ENCODE measurements around the gene SEC31A. TPM values are rescaled to one million over a fixed set of nuclear protein-coding genes. Genes with fewer than 3 reads are reported as not detected.

SEC31A gene
- total and polyA plus RNA-seq, 2 experiments from 2014 or later, result 91.0 to 98.8 TPM

DNA sequence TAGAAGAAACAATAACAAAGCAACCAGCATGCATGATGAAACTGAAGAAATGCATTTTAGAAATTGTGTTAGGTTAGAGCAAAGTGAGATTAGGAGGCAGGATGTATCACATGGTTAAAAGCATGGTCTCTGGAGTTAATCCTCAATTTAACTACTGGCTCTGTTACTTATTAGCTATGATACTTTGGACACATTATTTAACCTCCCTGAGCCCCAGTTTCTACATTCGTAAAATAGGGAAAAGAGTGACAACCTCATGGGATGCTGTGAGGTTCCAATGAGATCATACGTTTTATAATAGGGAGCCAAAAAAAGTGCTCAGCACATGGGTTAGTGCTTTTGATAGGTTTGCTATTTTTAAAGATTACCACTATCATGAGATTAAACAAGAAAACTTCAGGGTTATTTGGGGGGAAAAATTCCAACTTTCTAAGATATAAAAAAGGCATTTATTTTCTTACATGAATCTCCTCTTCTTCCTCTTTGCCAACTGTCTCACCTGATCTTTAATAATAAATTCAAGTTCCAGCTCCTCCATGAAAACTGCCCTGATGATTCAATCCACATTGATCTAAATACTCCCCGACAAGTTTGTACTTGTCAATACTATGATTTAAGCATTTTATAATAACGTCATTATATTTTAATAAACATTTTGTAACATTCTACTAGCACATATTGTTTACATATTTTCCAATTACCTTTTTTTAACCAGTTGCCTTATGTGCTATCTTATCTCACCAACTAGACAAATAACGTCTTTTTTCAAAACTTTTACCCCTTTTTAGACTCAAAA lies 4.6 kb downstream of the SEC31A start:
- no peaks in the 10 kb centered on the region for H3K9me2 ChIP-seq (ENCODE audit: insufficient read depth)
- H3K27ac ChIP-seq (ENCODE audit: low read depth), result no peak overlapping the region
- H3K4me2 ChIP-seq, result no peak overlapping the region
- no peak overlapping the region for H3K4me3 Mint-ChIP-seq
- H3K27ac Mint-ChIP-seq, result no peak overlapping the region
- peaks cover 4% of the 10 kb centered on the region; the same call in 2 of the 3 replicates for H3K4me1 Mint-ChIP-seq
- H3K4me1 ChIP-seq (ENCODE audit: insufficient read depth), result peaks cover 12% of the 10 kb centered on the region
- no peaks in the 10 kb centered on the region for H3K36me3 ChIP-seq (ENCODE audit: insufficient read depth)
- peaks cover 25% of the 10 kb centered on the region for H4K20me1 ChIP-seq (replicated peaks; ENCODE audit: insufficient read depth)
- no peak for DNase-seq (ENCODE audit: low spot score)
- H3K27me3 ChIP-seq (ENCODE audit: insufficient read depth), result no peaks in the 10 kb centered on the region
- H3K36me3 Mint-ChIP-seq (ENCODE audit: low read depth), result no peaks in the 10 kb centered on the region
- TF ChIP-seq, protein P1, sequence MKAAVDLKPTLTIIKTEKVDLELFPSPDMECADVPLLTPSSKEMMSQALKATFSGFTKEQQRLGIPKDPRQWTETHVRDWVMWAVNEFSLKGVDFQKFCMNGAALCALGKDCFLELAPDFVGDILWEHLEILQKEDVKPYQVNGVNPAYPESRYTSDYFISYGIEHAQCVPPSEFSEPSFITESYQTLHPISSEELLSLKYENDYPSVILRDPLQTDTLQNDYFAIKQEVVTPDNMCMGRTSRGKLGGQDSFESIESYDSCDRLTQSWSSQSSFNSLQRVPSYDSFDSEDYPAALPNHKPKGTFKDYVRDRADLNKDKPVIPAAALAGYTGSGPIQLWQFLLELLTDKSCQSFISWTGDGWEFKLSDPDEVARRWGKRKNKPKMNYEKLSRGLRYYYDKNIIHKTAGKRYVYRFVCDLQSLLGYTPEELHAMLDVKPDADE (IDR thresholded peaks at IDR 0.05), result no peak
- TF ChIP-seq ZNF331 (CRISPR knock-in tag; IDR thresholded peaks at IDR 0.05; ENCODE audit: low read depth) (no peak), EZH2phosphoT487 (IDR thresholded peaks at IDR 0.05; ENCODE audit: unreplicated experiment) (no peak), STAT1 (IDR thresholded peaks at IDR 0.05; ENCODE audit: unreplicated experiment) (no peak), POLR2AphosphoS5 (IDR thresholded peaks at IDR 0.05; ENCODE audit: low read depth) (no peak), ZNF462 (CRISPR knock-in tag; IDR thresholded peaks at IDR 0.05) (no peak), EZH2 (IDR thresholded peaks at IDR 0.05; ENCODE audit: low read depth, unreplicated experiment) (no peak)
- TF ChIP-seq, protein P2, sequence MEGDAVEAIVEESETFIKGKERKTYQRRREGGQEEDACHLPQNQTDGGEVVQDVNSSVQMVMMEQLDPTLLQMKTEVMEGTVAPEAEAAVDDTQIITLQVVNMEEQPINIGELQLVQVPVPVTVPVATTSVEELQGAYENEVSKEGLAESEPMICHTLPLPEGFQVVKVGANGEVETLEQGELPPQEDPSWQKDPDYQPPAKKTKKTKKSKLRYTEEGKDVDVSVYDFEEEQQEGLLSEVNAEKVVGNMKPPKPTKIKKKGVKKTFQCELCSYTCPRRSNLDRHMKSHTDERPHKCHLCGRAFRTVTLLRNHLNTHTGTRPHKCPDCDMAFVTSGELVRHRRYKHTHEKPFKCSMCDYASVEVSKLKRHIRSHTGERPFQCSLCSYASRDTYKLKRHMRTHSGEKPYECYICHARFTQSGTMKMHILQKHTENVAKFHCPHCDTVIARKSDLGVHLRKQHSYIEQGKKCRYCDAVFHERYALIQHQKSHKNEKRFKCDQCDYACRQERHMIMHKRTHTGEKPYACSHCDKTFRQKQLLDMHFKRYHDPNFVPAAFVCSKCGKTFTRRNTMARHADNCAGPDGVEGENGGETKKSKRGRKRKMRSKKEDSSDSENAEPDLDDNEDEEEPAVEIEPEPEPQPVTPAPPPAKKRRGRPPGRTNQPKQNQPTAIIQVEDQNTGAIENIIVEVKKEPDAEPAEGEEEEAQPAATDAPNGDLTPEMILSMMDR (conservative IDR thresholded peaks at IDR 0.05; ENCODE audit: low read depth in 2 of 2), result no peak
- no peak for ATAC-seq
- peaks cover 1% of the 10 kb centered on the region; the same call in 1 of the 2 replicates for H3F3A ChIP-seq (replicated peaks; ENCODE audit: low read depth)
- peaks cover 93% of the 10 kb centered on the region for H3K79me2 ChIP-seq (replicated peaks; ENCODE audit: insufficient read depth)
- H2AFZ ChIP-seq, result no peak overlapping the region
- no peak overlapping the region for H3K4me3 ChIP-seq
- no peaks in the 10 kb centered on the region for H3K9me3 Mint-ChIP-seq
- no peaks in the 10 kb centered on the region for H3K27me3 Mint-ChIP-seq (ENCODE audit: insufficient read depth, low read depth, poor library complexity)

Data from GM23338 (cell line).